Measurements from ENCODE around the gene TEAD4.

Gene TEAD4

DNA sequence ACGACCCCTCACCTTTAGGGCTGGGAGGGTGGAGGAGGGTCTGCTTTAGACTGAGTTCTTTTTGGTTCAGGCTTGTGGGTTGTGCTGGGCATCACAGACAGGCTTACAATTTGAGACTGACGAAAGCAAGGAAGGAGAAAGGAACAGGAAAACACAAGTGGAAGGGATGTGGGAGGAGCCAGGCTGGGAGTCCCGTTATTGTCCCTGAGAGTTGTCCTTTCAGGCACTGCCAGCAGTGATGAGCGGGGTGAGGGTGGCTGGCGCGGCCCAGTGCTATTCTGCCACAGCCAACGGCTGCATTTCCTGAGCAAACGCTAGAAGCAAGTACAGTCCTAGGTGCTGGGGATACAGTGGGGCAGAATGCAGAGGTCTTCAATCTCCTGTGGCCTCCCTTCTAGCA, 88.8 kb downstream of the TEAD4 start:
- no peak overlapping the region for H3K4me3 ChIP-seq (ENCODE audit: low read length)
- H3K79me2 ChIP-seq (ENCODE audit: low read length): no peaks in the 10 kb centered on the region
- no peak overlapping the region for H3K4me2 ChIP-seq (ENCODE audit: low read length)
- no peaks in the 10 kb centered on the region for H3K9me3 ChIP-seq (ENCODE audit: insufficient read depth, low read length)
- H4K20me1 ChIP-seq (ENCODE audit: insufficient read depth, low read length): no peaks in the 10 kb centered on the region
- no peaks in the 10 kb centered on the region for H3K36me3 ChIP-seq (replicated peaks; ENCODE audit: low read depth, low read length)
- H3K4me1 ChIP-seq (ENCODE audit: low read length): peaks cover 18% of the 10 kb centered on the region
- H3K27me3 ChIP-seq (ENCODE audit: low read depth, low read length): no peaks in the 10 kb centered on the region
- TF ChIP-seq, protein P1, sequence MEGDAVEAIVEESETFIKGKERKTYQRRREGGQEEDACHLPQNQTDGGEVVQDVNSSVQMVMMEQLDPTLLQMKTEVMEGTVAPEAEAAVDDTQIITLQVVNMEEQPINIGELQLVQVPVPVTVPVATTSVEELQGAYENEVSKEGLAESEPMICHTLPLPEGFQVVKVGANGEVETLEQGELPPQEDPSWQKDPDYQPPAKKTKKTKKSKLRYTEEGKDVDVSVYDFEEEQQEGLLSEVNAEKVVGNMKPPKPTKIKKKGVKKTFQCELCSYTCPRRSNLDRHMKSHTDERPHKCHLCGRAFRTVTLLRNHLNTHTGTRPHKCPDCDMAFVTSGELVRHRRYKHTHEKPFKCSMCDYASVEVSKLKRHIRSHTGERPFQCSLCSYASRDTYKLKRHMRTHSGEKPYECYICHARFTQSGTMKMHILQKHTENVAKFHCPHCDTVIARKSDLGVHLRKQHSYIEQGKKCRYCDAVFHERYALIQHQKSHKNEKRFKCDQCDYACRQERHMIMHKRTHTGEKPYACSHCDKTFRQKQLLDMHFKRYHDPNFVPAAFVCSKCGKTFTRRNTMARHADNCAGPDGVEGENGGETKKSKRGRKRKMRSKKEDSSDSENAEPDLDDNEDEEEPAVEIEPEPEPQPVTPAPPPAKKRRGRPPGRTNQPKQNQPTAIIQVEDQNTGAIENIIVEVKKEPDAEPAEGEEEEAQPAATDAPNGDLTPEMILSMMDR (IDR thresholded peaks at IDR 0.05; ENCODE audit: low read depth, low read length): no peak
- TF ChIP-seq EZH2phosphoT487 (IDR thresholded peaks at IDR 0.05; ENCODE audit: low read depth): no peak
- no peak overlapping the region for H3K27ac ChIP-seq (ENCODE audit: low read length)
- H3K9ac ChIP-seq (ENCODE audit: low read length): no peak overlapping the region
- no peak overlapping the region for H2AFZ ChIP-seq (ENCODE audit: low read depth, low read length)

- no peak overlapping the region for H2AFZ ChIP-seq (ENCODE audit: low read depth, low read length)
- H3K4me3 ChIP-seq (ENCODE audit: low read length): no peak overlapping the region
- H4K20me1 ChIP-seq (ENCODE audit: insufficient read depth, low read length): no peaks in the 10 kb centered on the region
- peaks cover 18% of the 10 kb centered on the region for H3K4me1 ChIP-seq (ENCODE audit: low read length)
- H3K4me2 ChIP-seq (ENCODE audit: low read length): no peak overlapping the region
- no peak overlapping the region for H3K9ac ChIP-seq (ENCODE audit: low read length)
- H3K36me3 ChIP-seq (replicated peaks; ENCODE audit: low read depth, low read length): no peaks in the 10 kb centered on the region
- TF ChIP-seq, protein P1 (IDR thresholded peaks at IDR 0.05; ENCODE audit: low read depth, low read length): no peak
- TF ChIP-seq EZH2phosphoT487 (IDR thresholded peaks at IDR 0.05; ENCODE audit: low read depth): no peak
- no peak overlapping the region for H3K27ac ChIP-seq (ENCODE audit: low read length)
- no peaks in the 10 kb centered on the region for H3K9me3 ChIP-seq (ENCODE audit: insufficient read depth, low read length)
- no peaks in the 10 kb centered on the region for H3K79me2 ChIP-seq (ENCODE audit: low read length)
- H3K27me3 ChIP-seq (ENCODE audit: low read depth, low read length): no peaks in the 10 kb centered on the region
Observed at GRCh38 chr12:3048540-3048939, 89.3 kb downstream of the TEAD4 start.

GRCh38 chr12:3049176-3049575, 90.0 kb downstream of the TEAD4 start:
- Histone ChIP-seq H3K79me2 (ENCODE audit: low read length) (no peaks in the 10 kb centered on the region), H3K9me3 (ENCODE audit: insufficient read depth, low read length) (no peaks in the 10 kb centered on the region), H2AFZ (ENCODE audit: low read depth, low read length) (peak overlapping the region; percentile 2; the same call in 1 of the 2 replicates), H3K4me3 (ENCODE audit: low read length) (peak overlapping the region; percentile 66), H3K4me2 (ENCODE audit: low read length) (peak overlapping the region; percentile 78), H3K4me1 (ENCODE audit: low read length) (peaks cover 18% of the 10 kb centered on the region), H3K27ac (ENCODE audit: low read length) (no peak overlapping the region), H3K36me3 (replicated peaks; ENCODE audit: low read depth, low read length) (no peaks in the 10 kb centered on the region), H4K20me1 (ENCODE audit: insufficient read depth, low read length) (no peaks in the 10 kb centered on the region), H3K9ac (ENCODE audit: low read length) (no peak overlapping the region), H3K27me3 (ENCODE audit: low read depth, low read length) (no peaks in the 10 kb centered on the region)
- no peak for TF ChIP-seq EZH2phosphoT487 (IDR thresholded peaks at IDR 0.05; ENCODE audit: low read depth)
- TF ChIP-seq, protein P1 (IDR thresholded peaks at IDR 0.05; ENCODE audit: low read depth, low read length): no peak

GRCh38 chr12:3049611-3050249, 90.5 kb downstream of the TEAD4 start:
- H3K4me2 ChIP-seq (ENCODE audit: low read length): peak overlapping the region; percentile 78
- no peaks in the 10 kb centered on the region for H3K79me2 ChIP-seq (ENCODE audit: low read length)
- H3K27me3 ChIP-seq (ENCODE audit: low read depth, low read length): no peaks in the 10 kb centered on the region
- H3K4me3 ChIP-seq (ENCODE audit: low read length): peak overlapping the region; percentile 66
- H3K27ac ChIP-seq (ENCODE audit: low read length): no peak overlapping the region
- no peaks in the 10 kb centered on the region for H3K36me3 ChIP-seq (replicated peaks; ENCODE audit: low read depth, low read length)
- peaks cover 18% of the 10 kb centered on the region for H3K4me1 ChIP-seq (ENCODE audit: low read length)
- H3K9me3 ChIP-seq (ENCODE audit: insufficient read depth, low read length): no peaks in the 10 kb centered on the region
- TF ChIP-seq, protein P1 (IDR thresholded peaks at IDR 0.05; ENCODE audit: low read depth, low read length): no peak
- no peak for TF ChIP-seq EZH2phosphoT487 (IDR thresholded peaks at IDR 0.05; ENCODE audit: low read depth)
- 0 out of 2 replicates have a peak overlapping the region, but pooled peaks have one; percentile 31 for H3K9ac ChIP-seq (ENCODE audit: low read length)
- H4K20me1 ChIP-seq (ENCODE audit: insufficient read depth, low read length): no peaks in the 10 kb centered on the region
- peak overlapping the region; percentile 6; the same call in 1 of the 2 replicates for H2AFZ ChIP-seq (ENCODE audit: low read depth, low read length)
